ENCODE measurements around the gene KRT81.
"Not testable (repeated sequence)": the region's sequence is repeated elsewhere in the genome, so short reads cannot be mapped to it uniquely, and the experiment has no call there.

Gene KRT81

DNA sequence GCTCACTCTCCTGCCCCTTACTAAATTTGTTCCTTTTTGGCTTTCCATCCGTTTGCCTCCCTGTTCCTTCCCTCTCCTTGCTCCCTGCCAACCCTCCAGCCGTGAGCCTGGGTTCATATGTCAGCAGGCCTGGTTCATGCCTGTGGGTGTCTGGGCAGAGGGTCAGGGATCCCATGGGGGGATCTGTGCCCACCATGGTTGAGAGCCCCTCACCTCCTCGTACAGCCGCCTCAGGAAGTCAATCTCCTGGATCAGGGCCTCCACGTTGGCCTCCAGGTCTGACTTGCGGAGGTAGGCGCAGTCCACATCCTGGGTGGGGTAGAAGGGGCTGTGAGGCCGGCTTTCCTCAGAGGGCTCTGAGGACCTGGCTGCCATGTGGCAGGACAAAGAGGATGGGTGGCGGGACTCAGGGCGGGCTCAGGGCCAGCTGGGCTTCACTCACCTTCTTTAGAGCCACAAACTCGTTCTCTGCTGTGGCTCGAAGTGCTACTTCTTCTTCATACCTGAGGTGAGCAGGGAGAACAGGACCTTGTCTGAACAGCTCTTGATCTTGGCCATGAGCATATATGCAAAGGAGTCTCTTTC, 26.2 kb upstream of the KRT81 start:
- no peak for DNase-seq

DNA sequence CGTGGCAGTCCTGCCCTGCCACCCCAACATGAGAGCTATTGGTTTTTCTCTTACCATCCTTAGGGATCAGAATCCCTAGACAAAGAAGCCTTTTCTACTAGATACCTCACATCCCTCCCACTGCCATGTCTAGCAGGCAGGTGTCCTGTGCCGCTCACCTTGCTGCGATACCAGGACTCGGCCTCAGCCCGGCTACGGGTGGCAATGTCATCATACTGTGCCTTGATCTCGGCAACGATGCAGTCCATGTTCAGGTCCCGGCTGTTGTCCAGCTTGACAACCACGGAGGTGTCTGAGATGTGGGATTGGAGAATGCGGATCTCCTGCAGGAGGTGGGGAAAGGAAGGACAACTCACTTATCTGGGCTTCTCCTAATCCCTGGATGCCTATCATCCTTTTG, 25.4 kb upstream of the KRT81 start:
- DNase-seq, result no peak

DNA sequence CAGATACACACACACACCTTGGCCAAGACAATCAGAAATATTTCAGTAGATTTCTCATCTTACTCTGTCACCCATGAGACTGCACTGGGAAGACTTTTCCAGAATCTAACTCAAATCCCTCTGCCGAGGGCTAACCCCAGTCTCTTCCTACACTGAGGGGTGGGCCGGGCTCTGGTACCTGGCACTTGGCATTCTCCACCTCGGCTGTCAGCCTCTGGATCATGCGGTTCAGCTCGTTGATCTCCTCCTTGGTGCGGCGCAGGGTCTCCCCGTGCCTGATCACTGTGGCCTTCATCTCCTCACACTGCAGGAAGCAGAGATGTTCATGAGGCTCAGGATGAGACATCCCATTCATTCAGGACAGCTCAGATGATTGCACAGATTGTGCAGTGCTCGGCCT, 25.0 kb upstream of the KRT81 start:
- no peak for DNase-seq

DNA sequence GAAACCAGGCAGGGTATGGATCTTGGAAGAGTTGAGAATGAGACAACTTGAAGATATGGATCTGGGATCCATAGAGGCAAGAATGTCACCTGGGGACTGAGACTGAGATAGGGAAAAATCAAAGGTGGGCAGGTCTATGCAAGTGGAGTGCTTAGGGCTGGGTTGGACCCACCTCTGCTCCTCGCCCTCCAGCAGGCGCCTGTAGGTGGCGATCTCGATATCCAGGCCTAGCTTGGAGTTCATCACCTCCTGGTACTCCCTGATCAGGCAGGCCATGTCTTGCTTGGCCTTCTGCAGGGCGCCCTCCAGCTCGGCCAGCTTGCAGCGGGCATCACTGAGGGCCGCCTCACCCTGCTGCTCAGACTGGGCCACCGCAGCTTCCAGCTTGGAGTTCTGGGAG, 24.4 kb upstream of the KRT81 start:
- peak; percentile 66 for DNase-seq

DNA sequence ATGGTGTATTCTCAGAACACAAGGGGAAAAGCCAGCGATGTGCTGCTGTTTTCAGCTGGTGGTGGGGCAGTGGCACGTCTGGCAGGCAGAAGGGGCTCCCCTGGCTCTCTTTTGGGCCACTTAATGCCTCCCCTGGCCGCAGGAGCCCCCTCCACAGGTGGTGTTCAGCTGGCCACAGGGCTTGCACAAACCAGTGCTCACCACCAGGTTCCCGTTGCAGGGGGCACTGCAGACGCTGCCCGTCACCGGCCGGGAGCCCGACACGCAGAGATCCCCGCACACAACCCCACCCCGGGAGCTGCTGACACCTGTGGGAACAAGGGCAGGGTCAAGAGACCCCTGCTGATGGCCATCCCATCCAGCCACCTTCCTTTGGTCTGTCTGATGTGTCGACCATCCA, 23.2 kb upstream of the KRT81 start:
- no peak for DNase-seq

DNA sequence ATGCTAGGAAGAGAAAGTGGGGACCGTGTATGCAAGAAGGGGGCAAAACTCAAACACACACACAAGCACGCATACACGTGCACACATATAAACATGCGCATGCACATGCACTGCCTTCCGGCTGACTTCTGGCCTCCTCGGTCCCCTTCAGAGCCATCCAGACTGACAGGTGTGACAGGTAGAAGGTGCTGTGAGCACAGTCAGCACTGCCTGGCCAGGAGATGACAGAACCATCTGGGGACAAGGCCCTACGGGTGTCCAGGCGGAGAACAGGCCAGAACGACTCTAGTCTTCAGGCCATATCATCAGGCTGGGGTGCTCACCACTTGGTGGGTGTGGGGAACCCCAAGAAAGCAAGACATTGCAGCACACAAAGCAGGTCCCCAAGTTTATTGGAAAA, 22.6 kb upstream of the KRT81 start:
- no peak for DNase-seq

DNA sequence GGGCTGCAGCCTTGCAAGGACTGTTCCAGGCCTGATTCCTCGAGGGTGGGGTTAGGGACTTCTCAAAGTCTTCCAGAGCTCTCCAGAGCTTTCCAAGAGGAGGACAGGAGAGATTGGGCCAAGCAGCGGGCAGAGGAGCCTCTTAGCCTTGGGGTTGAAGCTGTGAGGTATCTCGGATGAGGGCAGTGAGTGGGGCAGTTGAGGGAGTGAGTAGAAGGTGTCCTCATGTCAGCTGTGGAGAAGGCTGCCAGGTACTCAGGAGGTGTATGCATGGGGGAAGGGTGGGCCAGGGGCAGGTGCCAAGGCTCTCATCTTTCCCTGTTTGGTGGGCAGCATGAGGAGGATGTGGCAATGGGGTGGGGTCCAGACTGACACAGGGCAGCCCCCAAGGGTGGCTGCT, 22.1 kb upstream of the KRT81 start:
- no peak for DNase-seq

DNA sequence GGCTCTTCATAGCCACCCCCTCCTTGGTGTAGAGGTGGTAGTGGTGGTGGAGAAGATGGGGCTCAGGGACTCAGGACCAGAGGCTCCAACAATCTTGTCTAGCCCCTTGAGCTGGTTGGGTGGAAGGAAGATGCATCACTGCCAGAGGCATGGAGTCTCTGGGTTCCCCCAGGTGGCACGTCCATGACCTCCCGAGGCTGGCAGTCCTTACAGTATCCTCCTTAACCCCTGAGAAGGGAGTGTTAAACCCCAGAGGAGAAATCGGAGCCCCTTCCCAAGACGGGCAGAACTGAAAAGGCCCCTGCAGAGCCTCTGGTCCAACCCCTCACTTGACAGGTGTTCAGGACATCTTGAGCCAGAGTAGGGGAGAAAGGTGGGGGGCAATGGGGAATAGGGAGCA, 20.8 kb upstream of the KRT81 start:
- DNase-seq, result no peak

DNA sequence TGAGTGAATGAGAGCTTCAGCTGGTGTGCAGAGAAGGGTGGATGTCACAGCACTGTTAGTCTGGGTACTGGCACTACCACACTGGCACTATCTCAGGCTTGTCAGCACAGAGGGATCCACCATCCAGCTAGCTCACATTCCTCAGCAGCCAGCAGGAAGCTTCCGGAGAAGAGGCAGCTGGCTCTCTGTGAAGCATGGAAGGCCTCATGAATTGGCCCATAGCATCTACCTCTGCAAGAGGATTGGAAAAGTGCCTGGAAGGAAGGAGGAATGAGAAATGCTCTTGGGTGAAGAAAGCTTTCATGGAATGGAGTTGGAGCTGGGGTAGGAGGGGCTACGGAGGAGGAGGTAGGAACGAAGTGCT, 19.9 kb upstream of the KRT81 start:
- no peak for DNase-seq

DNA sequence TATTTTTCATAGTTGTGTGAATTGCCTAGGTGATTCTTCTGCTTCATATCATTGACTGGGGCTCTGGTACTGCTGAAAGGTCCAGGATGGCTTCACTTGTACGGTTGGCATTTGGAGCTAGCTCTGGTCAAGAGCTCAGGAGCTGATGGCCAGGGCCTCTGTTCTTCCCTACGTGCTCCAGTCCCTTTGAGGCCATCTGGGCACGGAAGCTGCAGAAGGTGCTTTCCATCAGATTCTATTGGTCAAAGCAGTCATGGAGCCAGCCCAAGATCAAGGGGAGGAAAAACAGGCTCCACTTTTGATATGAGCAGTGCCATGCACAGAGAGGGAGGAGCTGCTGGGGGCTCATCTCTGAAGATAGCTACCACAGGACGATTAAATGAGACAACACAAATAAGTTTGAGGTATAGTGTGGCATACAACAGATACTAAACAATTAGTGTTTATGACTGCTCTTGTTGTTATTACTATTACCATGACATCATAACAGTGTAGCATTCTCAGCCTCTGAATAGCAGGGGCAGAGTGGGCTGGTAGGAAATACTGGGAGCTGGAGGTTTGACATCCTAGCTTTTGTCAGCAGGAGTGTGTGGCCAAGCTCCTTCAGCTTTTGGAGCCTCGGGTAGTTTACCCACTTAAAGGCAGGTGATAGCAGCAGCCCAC, 19.4 kb upstream of the KRT81 start:
- DNase-seq, result no peak

DNA sequence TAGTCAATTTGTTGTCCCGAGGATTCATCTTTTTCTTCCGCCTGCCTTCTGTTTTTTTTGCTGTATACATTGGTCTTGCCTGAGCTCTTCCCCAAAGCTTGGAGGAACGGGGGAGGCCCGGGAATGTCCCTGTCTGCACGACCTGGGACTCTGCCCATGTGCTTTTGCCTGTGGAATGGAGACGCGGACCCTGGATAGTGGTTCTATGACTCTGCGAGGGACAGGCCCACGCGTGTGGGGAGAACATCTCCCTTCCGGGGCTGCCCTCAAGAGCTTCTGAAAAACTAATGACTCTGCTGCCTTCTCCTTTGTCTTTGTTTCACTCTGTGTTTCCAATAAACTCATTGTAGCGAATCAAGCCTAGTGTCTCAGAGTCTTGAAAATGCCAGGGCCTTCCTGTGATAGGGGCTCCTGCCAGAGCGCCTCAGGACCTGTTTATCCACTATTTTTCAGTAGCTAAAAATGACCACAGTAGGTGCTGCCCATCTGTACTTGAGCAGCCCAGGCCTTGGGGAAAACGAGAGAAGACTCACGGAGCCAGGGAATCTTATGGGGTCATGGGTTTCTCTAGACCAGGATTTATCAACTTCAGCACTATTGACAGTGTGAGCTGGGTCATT, 17.6 kb upstream of the KRT81 start:
- DNase-seq, result no peak

DNA sequence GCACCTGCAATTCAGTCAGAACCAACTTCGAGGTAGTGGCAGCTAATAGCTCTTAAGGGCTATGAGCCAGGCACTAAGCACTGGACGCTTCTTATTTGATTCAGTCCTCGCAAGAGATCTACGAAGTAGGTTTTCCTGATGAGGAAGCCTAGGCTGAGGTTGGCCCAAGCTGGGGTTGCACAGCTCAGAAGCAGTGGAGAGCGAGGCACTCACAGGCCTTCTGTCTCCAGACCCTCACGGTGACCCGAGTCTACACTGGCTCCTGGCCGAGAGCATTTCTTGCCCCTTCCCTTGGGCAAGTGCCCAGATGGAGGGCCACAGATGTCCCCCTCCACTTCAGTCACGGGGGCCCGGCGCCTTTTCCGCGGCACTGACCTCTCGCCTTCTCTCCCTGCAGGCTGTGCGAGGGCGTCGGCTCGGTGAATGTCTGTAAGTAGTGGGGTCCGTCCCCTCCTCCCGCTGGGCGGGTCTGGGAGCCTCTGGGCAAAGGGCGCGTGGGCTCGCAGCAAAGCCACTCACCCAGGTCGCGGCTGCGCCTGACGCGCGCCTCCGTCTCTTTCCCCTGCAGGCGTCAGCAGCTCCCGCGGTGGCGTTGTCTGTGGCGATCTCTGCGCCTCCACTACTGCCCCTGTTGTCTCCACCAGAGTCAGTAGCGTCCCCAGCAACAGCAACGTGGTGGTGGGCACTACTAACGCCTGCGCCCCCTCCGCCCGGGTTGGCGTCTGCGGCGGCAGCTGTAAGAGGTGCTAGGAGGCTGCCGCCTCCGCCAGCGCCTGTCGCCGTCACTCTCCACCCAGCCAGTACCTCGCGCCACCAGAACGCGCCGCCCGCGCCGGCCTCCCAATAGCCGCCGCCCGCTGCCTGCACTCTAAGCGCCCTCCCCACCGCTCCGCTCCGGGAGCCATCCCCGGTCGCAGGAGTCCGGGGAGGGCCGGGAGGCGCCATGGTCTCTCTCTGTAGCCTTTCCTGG, 16.8 kb upstream of the KRT81 start:
- peak; percentile 67 for DNase-seq

DNA sequence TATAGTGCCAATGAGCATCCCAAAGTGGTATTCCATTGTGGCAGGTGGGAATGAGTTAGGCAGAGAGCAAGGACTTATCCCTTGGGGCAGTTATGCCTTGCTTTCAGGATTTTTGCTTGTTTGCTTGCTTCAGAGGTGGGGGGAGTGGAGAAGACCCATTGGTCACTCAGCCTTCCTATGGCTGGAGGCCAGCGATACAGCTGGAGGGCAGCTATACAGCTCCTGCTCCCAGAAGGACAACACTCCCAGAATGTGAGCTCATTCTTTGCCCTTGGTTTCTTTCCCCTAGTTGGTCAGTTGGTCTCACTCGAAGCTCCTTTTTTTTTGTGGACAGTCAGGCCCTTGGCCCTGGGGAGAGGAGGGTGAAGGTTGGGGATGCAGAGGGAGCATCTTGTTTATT, 15.4 kb upstream of the KRT81 start:
- DNase-seq, result no peak

DNA sequence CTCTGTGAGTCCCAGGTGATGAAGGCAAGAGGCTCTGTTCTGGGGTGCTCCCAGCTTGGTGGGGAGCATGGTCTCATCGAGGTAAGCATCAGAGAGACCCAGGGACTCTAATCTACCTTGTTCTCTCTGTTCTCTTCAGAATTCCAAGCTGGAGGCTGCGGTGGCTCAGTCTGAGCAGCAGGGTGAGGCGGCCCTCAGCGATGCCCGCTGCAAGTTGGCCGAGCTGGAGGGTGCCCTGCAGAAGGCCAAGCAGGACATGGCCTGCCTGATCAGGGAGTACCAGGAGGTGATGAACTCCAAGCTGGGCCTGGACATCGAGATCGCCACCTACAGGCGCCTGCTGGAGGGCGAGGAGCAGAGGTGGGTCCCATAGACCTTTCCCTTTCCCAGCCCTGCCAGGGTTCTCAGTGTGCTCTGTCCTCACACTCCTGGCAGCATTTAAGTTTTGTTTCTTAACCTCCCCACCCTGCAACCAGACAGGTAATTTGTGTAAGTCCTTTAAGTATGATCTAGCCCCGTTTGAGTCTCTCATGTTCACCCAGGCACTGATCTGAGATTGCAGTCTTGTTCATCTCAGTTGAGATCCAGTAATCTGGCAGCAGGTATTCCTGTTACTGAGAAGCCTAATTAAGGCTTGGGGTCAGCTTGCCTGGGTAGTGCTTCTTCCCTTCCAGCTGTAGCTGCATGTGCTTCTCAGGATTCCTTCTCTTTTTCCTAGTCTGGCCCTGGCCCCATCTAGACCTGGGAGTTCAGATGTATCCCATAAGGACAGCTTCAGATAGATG, 14.8 kb upstream of the KRT81 start:
- no peak for DNase-seq

DNA sequence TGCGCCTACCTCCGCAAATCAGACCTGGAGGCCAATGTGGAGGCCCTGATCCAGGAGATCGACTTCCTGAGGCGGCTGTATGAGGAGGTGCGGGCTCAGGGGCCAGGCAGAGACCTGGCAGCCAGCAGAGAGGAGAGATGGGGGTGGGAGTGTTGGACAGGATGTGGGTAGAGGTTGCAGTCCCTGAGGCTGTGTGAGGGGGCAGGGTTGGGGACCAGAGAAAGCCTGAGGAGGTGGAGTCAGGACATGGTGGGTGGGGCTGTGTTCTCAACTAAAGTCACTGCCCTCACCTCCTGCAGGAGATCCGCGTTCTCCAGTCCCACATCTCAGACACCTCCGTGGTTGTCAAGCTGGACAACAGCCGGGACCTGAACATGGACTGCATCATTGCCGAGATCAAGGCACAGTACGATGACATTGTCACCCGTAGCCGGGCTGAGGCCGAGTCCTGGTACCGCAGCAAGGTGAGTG, 13.6 kb upstream of the KRT81 start:
- DNase-seq, result peak; percentile 52

DNA sequence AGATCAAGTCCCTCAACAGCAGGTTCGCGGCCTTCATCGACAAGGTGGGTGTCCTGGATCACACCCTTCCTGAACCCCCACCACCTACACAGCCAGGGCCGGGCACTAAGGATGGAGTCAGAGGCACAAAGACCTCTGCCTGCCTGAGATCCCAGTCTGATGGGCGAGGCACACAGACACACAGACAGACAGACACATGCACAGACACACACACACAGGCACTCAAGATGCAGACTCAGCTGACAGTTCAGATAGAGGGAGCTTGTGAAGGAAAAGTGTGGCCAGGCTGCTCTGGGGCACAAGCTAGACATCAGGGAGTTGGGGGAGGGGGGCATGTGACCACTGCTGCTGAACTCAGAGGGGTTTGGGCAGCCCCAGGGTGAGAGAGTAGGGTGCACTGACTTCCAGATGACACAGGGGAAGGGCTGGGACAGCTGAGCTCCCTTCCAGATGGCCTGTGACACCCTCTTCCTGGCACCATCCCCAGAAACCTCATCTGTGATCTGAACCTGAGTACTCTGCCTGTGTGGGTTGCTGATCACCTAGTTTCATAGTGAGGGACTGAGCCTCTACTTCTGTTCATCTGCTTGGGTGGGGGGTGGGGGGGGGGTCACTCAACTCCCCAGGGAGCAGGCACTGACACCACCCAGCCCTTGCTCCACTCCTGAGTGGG, 11.0 kb upstream of the KRT81 start:
- DNase-seq, result not testable (repeated sequence)

DNA sequence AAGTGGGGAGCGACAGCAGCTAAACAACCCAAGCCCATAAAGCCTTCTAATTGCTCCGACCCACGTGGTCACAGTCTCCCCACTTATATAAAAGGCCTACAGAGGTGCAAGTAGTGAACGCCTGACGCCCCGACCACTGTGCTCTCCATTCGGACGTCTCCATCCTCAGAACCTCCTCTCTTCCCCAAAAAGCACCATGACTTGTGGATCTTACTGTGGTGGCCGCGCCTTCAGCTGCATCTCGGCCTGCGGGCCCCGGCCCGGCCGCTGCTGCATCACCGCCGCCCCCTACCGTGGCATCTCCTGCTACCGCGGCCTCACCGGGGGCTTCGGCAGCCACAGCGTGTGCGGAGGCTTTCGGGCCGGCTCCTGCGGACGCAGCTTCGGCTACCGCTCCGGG, 10.4 kb upstream of the KRT81 start:
- not testable (repeated sequence) for DNase-seq

DNA sequence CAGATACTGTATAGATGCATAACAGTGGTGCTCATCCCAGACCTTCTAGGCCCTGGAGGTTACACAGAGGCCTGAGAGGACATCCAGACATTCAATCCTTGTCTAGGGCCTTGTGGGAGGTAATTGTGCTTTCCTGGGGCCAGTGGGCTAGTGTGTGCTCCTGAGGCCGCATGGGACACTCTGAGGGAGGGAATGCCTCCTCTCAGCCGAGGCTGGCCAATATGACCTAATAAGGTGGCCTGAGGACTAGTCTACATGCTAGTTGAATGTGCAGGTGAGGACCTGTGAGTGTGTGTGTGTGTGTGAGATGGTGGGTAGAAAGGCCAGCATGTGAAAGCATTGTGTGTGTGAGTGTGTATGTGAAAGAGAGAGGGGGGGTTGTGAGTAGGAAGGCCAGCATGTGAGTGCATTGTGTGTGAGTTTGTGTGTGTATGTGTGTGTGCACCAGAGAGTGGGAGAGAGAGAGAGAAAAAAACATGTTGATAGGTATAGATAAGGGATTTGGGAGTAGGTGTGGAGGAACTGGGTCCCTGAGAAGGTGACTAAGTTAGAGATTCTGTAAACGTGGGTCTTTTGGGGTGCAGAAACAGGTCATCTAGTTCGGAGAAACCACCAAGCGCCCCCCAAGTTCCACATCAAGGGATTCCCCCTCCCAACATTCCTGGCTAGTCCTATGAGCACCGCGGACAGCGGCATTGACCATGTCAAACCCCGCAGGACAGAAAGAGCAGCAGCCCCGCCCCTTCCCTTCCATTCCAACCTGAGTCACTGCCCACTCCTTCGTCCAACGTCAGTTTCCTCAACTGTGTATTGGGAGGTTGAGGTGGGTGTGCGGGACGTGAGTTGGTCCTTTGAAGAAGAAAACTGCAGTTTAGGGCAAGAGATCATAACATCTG, 9.7 kb upstream of the KRT81 start:
- no peak for DNase-seq

DNA sequence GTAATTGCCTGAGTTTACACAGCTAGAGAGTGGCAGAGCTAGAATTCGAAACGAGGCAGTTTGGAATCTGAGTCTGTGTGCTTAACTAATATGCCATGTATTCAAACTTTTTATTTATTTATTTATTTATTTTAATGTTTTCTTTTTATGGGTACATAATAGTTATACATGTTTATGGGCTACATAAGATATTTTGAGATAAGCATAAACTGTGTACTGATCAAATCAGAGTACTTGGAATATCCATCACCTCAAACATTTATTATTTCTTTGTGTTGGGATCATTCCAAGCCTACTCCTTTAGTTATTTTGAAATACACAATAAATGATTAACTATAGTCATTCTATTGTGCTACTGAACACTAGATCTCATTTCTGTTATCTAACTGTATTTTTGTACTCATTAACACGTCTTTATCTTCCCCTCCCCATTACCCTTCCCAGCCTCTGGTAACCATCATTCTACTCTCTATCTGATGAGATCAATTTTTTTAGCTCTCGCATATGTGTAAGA, 7.4 kb upstream of the KRT81 start:
- no peak for DNase-seq

DNA sequence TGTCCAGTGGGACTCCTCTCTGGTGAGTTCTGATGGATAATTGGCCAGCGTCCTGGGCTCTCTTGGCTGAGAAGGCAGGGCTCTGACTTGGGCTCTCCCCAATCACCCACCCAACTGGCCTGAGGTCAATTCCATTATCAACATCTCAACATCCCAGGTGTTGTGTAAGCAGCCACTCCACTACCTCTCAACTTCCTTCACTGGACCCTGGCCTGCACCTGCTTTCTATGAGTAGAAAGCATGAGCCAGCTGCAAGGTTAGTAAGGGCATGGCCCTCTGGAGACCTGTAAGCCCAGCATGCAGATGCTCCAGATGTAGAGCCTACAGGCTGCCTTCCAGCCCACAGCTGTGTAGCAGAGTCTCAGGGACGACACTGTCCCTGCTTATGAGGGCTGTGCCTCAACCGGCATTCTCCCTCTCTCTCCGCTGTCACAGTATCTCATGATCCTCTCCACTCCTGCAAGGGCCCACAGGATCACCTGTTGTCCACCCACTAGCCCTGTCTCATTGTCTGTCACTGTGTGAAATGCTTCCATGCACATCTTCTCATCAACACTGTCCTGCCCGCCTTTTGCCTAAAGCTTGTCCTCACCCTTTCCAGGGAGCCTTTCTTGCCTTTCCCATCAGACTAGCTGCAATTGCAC, 5.4 kb upstream of the KRT81 start:
- DNase-seq, result no peak

Measured in stimulated activated CD8-positive, alpha-beta memory T cell treated with anti-CD3 and anti-CD28 coated beads, Interleukin-4, amount 100 ng/mL, for 48 hours (primary cell).